WTC11 (cell line): ENCODE measurements around the gene NDUFA6. TPM values are rescaled to one million over a fixed set of nuclear protein-coding genes. Genes with fewer than 3 reads are reported as not detected.
A peak's percentile ranks its signal among the peaks of the same experiment; 100 is the strongest.

Source experiments
- ATAC-seq: fragments of 200-7000 bp; cut with Tn5 transposase; 2 replicates; pipeline ENCODE4 v1.10.0; 2021; ENCODE audit warnings: mild to moderate bottlenecking, moderate library complexity
- CTCF ChIA-PET: fragments of 300-600 bp; sonication (Branson Sonifier 250); formaldehyde crosslinking; loops from one replicate; lab custom pipeline; 2021; ENCODE audit warnings: antibody characterized with exemption; lab: Charles Lee
- POLR2A ChIA-PET: fragments of 350-600 bp; sonication (Branson Sonifier 250); formaldehyde crosslinking; loops from one replicate; lab custom pipeline; 2021; ENCODE audit warnings: antibody characterized with exemption; lab: Charles Lee
- DNase-seq: peaks from one replicate; pipeline ENCODE4 v3.0.0; 2021; ENCODE audit warnings: low spot score
- H3K27ac Mint-ChIP-seq: 2 replicates; pipeline ENCODE4 v1.8.0; 2021; ENCODE audit warnings: mixed read lengths
- H3K27me3 Mint-ChIP-seq: 2 replicates; pipeline ENCODE4 v1.8.0; 2021; ENCODE audit warnings: low read depth, mild to moderate bottlenecking, moderate library complexity, mixed read lengths
- H3K36me3 Mint-ChIP-seq: 2 replicates; pipeline ENCODE4 v1.8.0; 2021; ENCODE audit warnings: mixed read lengths
- H3K4me1 Mint-ChIP-seq: 2 replicates; pipeline ENCODE4 v1.8.0; 2022; ENCODE audit warnings: mixed read lengths
- H3K4me3 Mint-ChIP-seq: 2 replicates; pipeline ENCODE4 v1.8.0; 2021; ENCODE audit warnings: mild to moderate bottlenecking, moderate library complexity, mixed read lengths
- H3K9me3 Mint-ChIP-seq: 2 replicates; pipeline ENCODE4 v1.8.0; 2021; ENCODE audit warnings: mixed read lengths
- ATF1 ChIP-seq: sonication (generic); formaldehyde crosslinking; IDR thresholded peaks from 2 replicates; pipeline ENCODE4 v1.8.1; 2023; ENCODE audit warnings: mild to moderate bottlenecking, moderate library complexity, missing genetic modification reagents
- ELF4 ChIP-seq: sonication (generic); formaldehyde crosslinking; IDR thresholded peaks from 2 replicates; pipeline ENCODE4 v1.8.1; 2022; ENCODE audit warnings: low read depth, mild to moderate bottlenecking, moderate library complexity, missing genetic modification reagents
- ESRRA ChIP-seq: sonication (generic); formaldehyde crosslinking; IDR thresholded peaks from 2 replicates; pipeline ENCODE4 v1.8.1; 2022; ENCODE audit warnings: mild to moderate bottlenecking, missing genetic modification reagents, borderline replicate concordance
- ETV6 ChIP-seq: sonication (generic); formaldehyde crosslinking; IDR thresholded peaks from 2 replicates; pipeline ENCODE4 v1.8.1; 2022; ENCODE audit warnings: mild to moderate bottlenecking, missing genetic modification reagents
- GABPB1 ChIP-seq: sonication (generic); formaldehyde crosslinking; IDR thresholded peaks from 2 replicates; pipeline ENCODE4 v1.8.1; 2023; ENCODE audit warnings: mild to moderate bottlenecking, missing genetic modification reagents
- GTF2I ChIP-seq: fragments of 250-450 bp; sonication (Bioruptor Pico); conservative IDR thresholded peaks from 2 replicates; pipeline ENCODE4 v1.4.0; 2021; ENCODE audit warnings: mild to moderate bottlenecking
- HMGA2 ChIP-seq: fragments of 250-450 bp; sonication (Bioruptor Pico); IDR thresholded peaks from 2 replicates; pipeline ENCODE4 v1.4.0; 2021; ENCODE audit warnings: mild to moderate bottlenecking, moderate library complexity
- MXD4 ChIP-seq: fragments of 250-450 bp; sonication (Bioruptor Pico); IDR thresholded peaks from 2 replicates; pipeline ENCODE4 v1.8.0; 2021; ENCODE audit warnings: mild to moderate bottlenecking, moderate library complexity, borderline replicate concordance
- MYBL2 ChIP-seq: sonication (generic); formaldehyde crosslinking; IDR thresholded peaks from 2 replicates; pipeline ENCODE4 v1.8.1; 2023; ENCODE audit warnings: mild to moderate bottlenecking, moderate library complexity, missing genetic modification reagents
- NFE2L1 ChIP-seq: sonication (generic); formaldehyde crosslinking; IDR thresholded peaks from 2 replicates; pipeline ENCODE4 v1.8.1; 2023; ENCODE audit warnings: missing genetic modification reagents
- SOX15 ChIP-seq: fragments of 250-450 bp; sonication (Bioruptor Pico); IDR thresholded peaks from 2 replicates; pipeline ENCODE4 v1.9.0; 2021; ENCODE audit warnings: mild to moderate bottlenecking
- TCF7 ChIP-seq: sonication (generic); formaldehyde crosslinking; IDR thresholded peaks from 2 replicates; pipeline ENCODE4 v1.8.0; 2022; ENCODE audit warnings: mild to moderate bottlenecking, low read depth, missing genetic modification reagents, moderate library complexity
- TP53 ChIP-seq: sonication (generic); formaldehyde crosslinking; IDR thresholded peaks from 2 replicates; pipeline ENCODE4 v1.8.1; 2023; ENCODE audit warnings: mild to moderate bottlenecking, missing genetic modification reagents
- ZNF121 ChIP-seq: sonication (generic); formaldehyde crosslinking; IDR thresholded peaks from 2 replicates; pipeline ENCODE4 v1.8.0; 2023; ENCODE audit warnings: missing genetic modification reagents
- ZNF138 ChIP-seq: sonication (generic); formaldehyde crosslinking; conservative IDR thresholded peaks from 2 replicates; pipeline ENCODE4 v1.8.1; 2022; ENCODE audit warnings: mild to moderate bottlenecking, moderate library complexity, missing genetic modification reagents
- ZNF232 ChIP-seq: sonication (generic); formaldehyde crosslinking; IDR thresholded peaks from 2 replicates; pipeline ENCODE4 v1.8.0; 2022; ENCODE audit warnings: mild to moderate bottlenecking, missing genetic modification reagents
- ZNF317 ChIP-seq: sonication (generic); formaldehyde crosslinking; IDR thresholded peaks from 2 replicates; pipeline ENCODE4 v1.8.1; 2023; ENCODE audit warnings: low read depth, mild to moderate bottlenecking, moderate library complexity, missing genetic modification reagents, borderline replicate concordance
- ZNF396 ChIP-seq: fragments of 250-450 bp; sonication (Bioruptor Pico); IDR thresholded peaks from 2 replicates; pipeline ENCODE4 v1.8.0; 2021; ENCODE audit warnings: mild to moderate bottlenecking, moderate library complexity, borderline replicate concordance
- ZNF423 ChIP-seq: fragments of 250-450 bp; sonication (Bioruptor Pico); IDR thresholded peaks from 2 replicates; pipeline ENCODE4 v2.1.2; 2022; ENCODE audit warnings: mild to moderate bottlenecking, moderate library complexity
- total RNA-seq: library from RNA; stranded (reverse); gene quantifications from 3 replicates; pipeline ENCODE4 v1.2.3, GENCODE V29; 2021
- TF ChIP-seq, protein P1 (sequence below): sonication (generic); formaldehyde crosslinking; IDR thresholded peaks from 2 replicates; pipeline ENCODE4 v1.8.0; 2022; ENCODE audit warnings: mild to moderate bottlenecking, missing genetic modification reagents
- TF ChIP-seq, protein P2 (sequence below): sonication (generic); formaldehyde crosslinking; IDR thresholded peaks from 2 replicates; pipeline ENCODE4 v1.8.1; 2023; ENCODE audit warnings: mild to moderate bottlenecking, missing genetic modification reagents
- TF ChIP-seq, protein P3 (sequence below): sonication (generic); formaldehyde crosslinking; IDR thresholded peaks from 2 replicates; pipeline ENCODE4 v1.8.1; 2022; ENCODE audit warnings: low read depth, missing genetic modification reagents, borderline replicate concordance
- TF ChIP-seq, protein P4 (sequence below): sonication (generic); formaldehyde crosslinking; IDR thresholded peaks from 2 replicates; pipeline ENCODE4 v1.8.1; 2023; ENCODE audit warnings: mild to moderate bottlenecking, missing genetic modification reagents, borderline replicate concordance

NDUFA6 gene
- total RNA-seq, 1 experiment from 2014 or later: 85.9 TPM

GRCh38 chr22:42064629-42065028, 25.9 kb downstream of the NDUFA6 start (continued):
- TF ChIP-seq, protein P1, sequence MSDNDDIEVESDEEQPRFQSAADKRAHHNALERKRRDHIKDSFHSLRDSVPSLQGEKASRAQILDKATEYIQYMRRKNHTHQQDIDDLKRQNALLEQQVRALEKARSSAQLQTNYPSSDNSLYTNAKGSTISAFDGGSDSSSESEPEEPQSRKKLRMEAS (CRISPR knock-in tag): no peak
- no peak for TF ChIP-seq GABPB1 (CRISPR knock-in tag)
- TF ChIP-seq, protein P2, sequence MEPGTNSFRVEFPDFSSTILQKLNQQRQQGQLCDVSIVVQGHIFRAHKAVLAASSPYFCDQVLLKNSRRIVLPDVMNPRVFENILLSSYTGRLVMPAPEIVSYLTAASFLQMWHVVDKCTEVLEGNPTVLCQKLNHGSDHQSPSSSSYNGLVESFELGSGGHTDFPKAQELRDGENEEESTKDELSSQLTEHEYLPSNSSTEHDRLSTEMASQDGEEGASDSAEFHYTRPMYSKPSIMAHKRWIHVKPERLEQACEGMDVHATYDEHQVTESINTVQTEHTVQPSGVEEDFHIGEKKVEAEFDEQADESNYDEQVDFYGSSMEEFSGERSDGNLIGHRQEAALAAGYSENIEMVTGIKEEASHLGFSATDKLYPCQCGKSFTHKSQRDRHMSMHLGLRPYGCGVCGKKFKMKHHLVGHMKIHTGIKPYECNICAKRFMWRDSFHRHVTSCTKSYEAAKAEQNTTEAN (CRISPR knock-in tag): no peak
- TF ChIP-seq, protein P3, sequence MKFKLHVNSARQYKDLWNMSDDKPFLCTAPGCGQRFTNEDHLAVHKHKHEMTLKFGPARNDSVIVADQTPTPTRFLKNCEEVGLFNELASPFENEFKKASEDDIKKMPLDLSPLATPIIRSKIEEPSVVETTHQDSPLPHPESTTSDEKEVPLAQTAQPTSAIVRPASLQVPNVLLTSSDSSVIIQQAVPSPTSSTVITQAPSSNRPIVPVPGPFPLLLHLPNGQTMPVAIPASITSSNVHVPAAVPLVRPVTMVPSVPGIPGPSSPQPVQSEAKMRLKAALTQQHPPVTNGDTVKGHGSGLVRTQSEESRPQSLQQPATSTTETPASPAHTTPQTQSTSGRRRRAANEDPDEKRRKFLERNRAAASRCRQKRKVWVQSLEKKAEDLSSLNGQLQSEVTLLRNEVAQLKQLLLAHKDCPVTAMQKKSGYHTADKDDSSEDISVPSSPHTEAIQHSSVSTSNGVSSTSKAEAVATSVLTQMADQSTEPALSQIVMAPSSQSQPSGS (CRISPR knock-in tag): no peak
- no peak for TF ChIP-seq ELF4 (CRISPR knock-in tag)
- no peak for TF ChIP-seq ESRRA
- no peak for TF ChIP-seq ZNF232 (CRISPR knock-in tag)
- no peak for TF ChIP-seq MXD4 (CRISPR knock-in tag)
- no peak for TF ChIP-seq TCF7 (CRISPR knock-in tag)

- Mint-ChIP-seq H3K4me1 (peaks cover 21% of the 10 kb centered on the region), H3K4me3 (no peak overlapping the region), H3K27ac (peak overlapping the region; percentile 49; the same call in 1 of the 2 replicates), H3K36me3 (peaks cover 66% of the 10 kb centered on the region), H3K9me3 (peaks cover 14% of the 10 kb centered on the region), H3K27me3 (0 out of 2 replicates have a peak, but pooled peaks cover 4% of the 10 kb centered on the region)
- POLR2A ChIA-PET: no interaction called here
- no peak for ATAC-seq
- CTCF ChIA-PET: interaction anchor here (1.2 kb wide), 1 partner anchor 29 kb away, joined by 4 read pairs; no protein-coding TSS in a partner anchor
- TF ChIP-seq, protein P4, sequence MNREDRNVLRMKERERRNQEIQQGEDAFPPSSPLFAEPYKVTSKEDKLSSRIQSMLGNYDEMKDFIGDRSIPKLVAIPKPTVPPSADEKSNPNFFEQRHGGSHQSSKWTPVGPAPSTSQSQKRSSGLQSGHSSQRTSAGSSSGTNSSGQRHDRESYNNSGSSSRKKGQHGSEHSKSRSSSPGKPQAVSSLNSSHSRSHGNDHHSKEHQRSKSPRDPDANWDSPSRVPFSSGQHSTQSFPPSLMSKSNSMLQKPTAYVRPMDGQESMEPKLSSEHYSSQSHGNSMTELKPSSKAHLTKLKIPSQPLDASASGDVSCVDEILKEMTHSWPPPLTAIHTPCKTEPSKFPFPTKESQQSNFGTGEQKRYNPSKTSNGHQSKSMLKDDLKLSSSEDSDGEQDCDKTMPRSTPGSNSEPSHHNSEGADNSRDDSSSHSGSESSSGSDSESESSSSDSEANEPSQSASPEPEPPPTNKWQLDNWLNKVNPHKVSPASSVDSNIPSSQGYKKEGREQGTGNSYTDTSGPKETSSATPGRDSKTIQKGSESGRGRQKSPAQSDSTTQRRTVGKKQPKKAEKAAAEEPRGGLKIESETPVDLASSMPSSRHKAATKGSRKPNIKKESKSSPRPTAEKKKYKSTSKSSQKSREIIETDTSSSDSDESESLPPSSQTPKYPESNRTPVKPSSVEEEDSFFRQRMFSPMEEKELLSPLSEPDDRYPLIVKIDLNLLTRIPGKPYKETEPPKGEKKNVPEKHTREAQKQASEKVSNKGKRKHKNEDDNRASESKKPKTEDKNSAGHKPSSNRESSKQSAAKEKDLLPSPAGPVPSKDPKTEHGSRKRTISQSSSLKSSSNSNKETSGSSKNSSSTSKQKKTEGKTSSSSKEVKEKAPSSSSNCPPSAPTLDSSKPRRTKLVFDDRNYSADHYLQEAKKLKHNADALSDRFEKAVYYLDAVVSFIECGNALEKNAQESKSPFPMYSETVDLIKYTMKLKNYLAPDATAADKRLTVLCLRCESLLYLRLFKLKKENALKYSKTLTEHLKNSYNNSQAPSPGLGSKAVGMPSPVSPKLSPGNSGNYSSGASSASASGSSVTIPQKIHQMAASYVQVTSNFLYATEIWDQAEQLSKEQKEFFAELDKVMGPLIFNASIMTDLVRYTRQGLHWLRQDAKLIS (CRISPR knock-in tag): no peak
- TF ChIP-seq ZNF396 (CRISPR knock-in tag): no peak
- no peak for TF ChIP-seq ZNF423 (CRISPR knock-in tag)
- TF ChIP-seq ZNF317: no peak
- TF ChIP-seq ETV6: no peak
- no peak for TF ChIP-seq GTF2I (CRISPR knock-in tag)
- DNase-seq: no peak
Measured at GRCh38 chr22:42062506-42063170, 27.9 kb downstream of the NDUFA6 start.

- Mint-ChIP-seq H3K9me3 (peaks cover 29% of the 10 kb centered on the region), H3K36me3 (peaks cover 67% of the 10 kb centered on the region), H3K4me1 (peaks cover 17% of the 10 kb centered on the region), H3K27me3 (peaks cover 18% of the 10 kb centered on the region), H3K27ac (no peak overlapping the region), H3K4me3 (no peak overlapping the region)
- no peak for DNase-seq
- ATAC-seq: no peak
- CTCF ChIA-PET: interaction anchor here (2.2 kb wide), 1 partner anchor 30 kb away, joined by 7 read pairs; the partner anchor contains the start of gene NDUFA6
- POLR2A ChIA-PET: no interaction called here
- TF ChIP-seq, protein P2 (CRISPR knock-in tag): no peak
- TF ChIP-seq ATF1 (CRISPR knock-in tag) (no peak), HMGA2 (CRISPR knock-in tag) (no peak), ZNF121 (CRISPR knock-in tag) (no peak), TCF7 (CRISPR knock-in tag) (no peak), SOX15 (no peak), ELF4 (CRISPR knock-in tag) (no peak), NFE2L1 (CRISPR knock-in tag) (no peak), MYBL2 (CRISPR knock-in tag) (no peak), TP53 (no peak), ZNF138 (CRISPR knock-in tag) (no peak)
Measured at GRCh38 chr22:42061041-42061440, 29.5 kb downstream of the NDUFA6 start.
